ENCODE measurements around the gene TEX261.

- no peak for TF ChIP-seq POLR2A (IDR thresholded peaks at IDR 0.05; ENCODE audit: extremely low read depth, insufficient read length)
- no peak for TF ChIP-seq CTCF (IDR thresholded peaks at IDR 0.05; ENCODE audit: low read depth, low read length)
- no peak for TF ChIP-seq MAX (IDR thresholded peaks at IDR 0.05; ENCODE audit: low read depth, low read length)
Measured at GRCh38 chr2:70991742-70992141, 2.9 kb downstream of the TEX261 start.

Measured in NB4 (cell line).